Stimulated activated CD8-positive, alpha-beta memory T cell treated with anti-CD3 and anti-CD28 coated beads, Interleukin-4, amount 100 ng/mL, for 1 hour (primary cell): ENCODE data around the gene VCL.

Source experiments
- DNase-seq, 2 donors: peaks; one replicate each; pipeline ENCODE4 v3.0.0-alpha.2; 2020; ENCODE audit warnings: low read depth in 2 of 2, low spot score in 1 of 2

The VCL gene

GRCh38 chr10:74071157-74071556 lies 73.2 kb downstream of the VCL start:
- DNase-seq, result no peak

DNA sequence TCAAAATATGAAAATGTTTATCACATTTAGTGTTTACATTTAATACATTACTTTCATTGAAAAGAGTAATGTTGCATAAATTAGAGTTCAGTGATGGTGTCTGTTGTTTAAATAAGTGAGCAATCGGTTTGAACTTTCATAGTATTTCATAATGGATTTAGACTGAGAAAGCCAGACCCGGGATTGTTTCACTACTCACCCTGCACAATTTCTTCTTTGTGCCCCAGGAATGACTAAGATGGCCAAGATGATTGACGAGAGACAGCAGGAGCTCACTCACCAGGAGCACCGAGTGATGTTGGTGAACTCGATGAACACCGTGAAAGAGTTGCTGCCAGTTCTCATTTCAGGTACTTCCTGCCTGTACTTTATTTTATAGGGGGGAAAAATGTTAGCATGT lies 74.6 kb downstream of the VCL start:
- DNase-seq, result no peak

DNA sequence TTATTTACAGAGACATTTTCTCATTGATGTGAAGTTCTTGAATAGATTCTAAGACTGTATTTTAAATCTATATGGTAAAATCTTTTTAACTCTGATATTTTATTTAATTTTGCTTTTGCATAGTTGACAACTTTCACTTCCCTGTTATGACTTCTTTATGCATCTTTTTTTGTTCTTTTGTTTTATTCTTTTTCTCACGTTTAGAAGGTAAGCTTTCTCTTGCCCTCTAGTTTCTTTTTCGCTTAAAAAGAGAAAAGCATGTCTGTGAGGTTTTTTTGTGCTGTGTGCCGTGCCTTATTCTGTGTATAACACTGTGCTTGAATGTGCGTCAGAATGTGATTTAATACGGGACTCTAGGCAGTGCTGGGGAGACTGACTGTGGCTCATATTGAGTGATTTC lies 78.0 kb downstream of the VCL start:
- no peak for DNase-seq

- DNase-seq, result no peak
Measured at GRCh38 chr10:74076961-74077360, 79.0 kb downstream of the VCL start.

DNA sequence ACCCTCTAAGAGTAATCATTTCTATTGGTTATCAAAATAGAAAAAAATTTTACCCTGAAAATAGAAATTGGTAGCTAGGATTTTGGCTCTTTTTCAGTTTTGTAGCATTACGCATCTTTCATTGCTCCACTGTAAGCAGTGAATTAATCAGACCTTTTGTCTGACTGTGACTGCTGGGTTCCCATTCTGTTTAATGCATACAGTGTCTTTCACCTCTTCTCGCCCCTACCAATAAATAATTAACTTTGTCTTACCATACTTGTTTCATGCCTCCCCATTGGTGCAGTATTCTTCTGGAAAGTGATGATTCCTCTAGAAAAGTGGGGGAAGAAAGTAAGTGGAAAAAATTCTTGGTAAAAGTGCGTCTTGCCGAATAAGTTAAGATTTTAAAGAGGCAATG lies 79.5 kb downstream of the VCL start:
- DNase-seq, result no peak

- DNase-seq, result no peak
Measured at GRCh38 chr10:74078037-74078436, 80.1 kb downstream of the VCL start.

- DNase-seq, result no peak
Measured at GRCh38 chr10:74079028-74079935, 81.4 kb downstream of the VCL start.

DNA sequence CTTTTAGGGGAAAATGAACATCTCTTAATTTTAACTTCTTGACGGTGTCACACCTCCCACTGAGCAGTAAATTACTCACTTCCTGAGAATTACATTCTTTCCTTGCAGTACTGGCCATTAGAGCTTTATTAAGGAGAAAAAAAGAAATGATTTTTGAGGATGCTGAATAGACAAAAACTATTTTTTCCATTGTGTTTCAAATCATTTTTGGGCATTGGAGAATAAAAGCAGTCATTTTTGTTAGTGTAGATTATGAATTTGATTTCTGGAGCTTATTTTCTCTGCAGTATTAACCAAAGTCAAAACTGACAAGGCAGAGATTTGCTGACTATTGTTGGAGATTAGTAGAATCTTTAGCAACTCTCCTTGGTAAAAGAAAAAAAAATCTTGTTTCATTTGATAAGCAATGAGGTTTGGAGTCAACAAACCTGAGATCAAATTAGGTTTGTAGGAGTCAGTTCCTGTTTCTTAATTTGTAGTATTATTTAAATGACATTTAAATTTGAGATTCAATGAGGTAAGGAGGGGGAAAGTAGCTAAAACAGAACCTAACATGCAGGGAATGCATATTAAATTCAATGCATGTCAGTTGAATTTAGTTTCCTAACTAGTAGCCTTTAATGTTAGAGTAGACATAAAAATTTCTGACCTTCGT lies 82.1 kb downstream of the VCL start:
- no peak for DNase-seq

GRCh38 chr10:74081192-74081803 lies 83.4 kb downstream of the VCL start:
- peak in 1 of 2 donors; percentile 13 for DNase-seq

DNA sequence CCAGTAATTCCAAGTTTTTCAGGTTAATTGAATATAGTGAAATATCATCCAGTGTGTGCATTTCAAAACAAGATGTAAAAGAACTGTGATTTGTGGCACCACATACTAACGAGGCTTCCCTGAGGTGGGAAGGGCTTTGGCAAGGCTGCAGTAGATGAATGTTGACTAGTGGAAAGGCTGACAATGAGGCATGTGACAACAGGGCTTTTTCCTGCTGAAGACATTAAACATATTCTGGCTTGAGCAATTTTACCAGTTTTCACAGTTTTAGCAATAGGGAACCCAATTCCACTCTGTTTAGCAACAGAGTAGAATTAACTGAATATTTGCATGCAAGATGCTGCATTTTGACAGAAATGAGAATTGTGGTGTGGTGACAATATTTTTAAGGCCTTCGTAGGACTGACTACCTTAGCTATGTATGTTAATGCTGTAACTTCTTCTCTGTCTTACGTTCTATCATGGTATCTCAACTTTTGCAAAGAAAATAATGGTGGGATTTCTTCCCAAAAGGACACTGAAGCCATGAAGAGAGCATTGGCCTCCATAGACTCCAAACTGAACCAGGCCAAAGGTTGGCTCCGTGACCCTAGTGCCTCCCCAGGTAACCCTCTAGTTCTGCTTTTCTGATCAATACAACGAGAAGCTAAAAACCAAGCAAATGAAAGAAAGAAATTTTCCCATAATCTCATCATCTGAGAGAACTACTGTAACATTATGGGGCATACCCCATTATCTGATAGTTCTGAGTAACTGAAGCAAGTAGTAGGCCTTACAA lies 84.2 kb downstream of the VCL start:
- DNase-seq, result no peak

DNA sequence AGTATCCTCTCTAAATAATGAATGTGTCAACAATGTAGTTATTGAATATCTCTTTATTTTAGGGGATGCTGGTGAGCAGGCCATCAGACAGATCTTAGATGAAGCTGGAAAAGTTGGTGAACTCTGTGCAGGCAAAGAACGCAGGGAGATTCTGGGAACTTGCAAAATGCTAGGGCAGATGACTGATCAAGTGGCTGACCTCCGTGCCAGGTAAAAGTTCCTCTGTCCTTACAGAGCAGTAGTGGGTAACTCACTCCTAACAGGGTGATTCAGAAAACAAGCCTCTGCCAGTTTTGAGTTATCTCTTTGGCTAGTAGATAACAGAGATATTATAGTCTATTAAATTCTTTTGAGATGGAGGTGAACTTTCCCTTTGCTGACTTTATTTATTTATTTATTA lies 85.4 kb downstream of the VCL start:
- no peak for DNase-seq

DNA sequence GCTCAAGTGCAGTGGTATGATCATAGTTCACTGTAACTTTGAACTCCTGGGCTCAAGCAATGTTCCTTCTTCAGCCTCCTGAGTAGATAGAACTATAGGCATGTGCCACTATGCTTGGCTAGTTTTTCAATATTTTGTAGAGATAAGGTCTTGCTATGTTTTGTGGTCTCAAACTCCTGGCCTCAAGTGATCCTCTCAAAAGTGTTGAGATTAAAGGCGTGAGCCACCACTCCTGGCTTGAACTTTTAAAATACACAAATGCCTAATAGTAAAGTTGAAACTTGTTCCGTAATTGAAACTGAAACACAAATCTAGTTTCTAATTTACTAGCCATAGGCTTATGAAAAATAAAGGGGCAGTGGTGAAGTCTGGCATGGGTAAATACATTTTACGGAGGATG lies 87.0 kb downstream of the VCL start:
- no peak for DNase-seq

GRCh38 chr10:74086317-74086716 lies 88.4 kb downstream of the VCL start:
- DNase-seq, result no peak

DNA sequence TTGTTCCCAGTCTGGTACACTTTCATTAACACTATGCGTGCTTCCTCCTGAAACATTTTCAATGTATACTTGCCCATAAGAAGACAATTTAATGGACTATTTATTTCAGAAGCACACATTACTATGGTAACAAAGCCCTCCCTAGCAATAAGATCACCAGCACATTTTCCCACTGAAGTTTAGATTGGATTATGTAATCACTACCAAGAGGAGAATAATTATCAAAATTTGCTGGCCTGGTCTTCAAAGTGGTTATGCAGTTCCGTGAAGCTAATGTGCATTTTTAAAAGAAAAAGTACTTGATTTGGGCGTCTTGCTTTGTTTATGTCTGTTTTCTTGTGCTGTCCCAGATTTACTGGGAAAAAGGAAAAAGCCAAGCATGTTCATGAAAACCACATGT lies 90.8 kb downstream of the VCL start:
- no peak for DNase-seq

GRCh38 chr10:74092372-74092771 lies 94.5 kb downstream of the VCL start:
- DNase-seq, result no peak

DNA sequence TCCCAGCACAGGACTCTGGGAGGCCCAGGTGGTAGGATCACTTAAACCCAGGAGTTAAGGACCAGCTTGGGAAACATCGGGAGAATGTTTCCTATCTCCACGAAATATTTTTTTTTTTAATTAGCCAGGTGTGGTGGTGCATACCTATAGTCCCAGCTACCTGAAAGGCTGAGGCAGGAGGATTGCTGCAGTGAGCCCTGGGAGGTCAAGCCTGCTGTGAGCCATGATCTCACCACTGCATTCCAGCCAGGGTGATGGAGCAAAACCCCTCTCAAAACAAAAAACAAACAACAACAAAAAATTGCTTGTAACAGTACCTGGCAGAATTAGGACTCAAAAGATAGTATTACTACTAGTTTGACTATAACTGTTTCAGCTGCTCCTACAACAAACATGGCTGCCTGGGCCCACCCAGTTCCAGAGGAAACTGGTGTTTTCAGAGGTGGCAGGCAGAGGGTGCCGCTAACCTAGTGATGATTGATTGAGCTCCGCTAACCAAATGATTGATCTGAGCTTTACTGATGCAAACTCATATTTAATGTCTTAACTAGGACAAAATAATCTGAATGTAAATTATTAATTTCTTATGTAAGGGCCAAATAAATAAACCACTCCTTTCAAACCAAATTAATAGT lies 95.7 kb downstream of the VCL start:
- no peak for DNase-seq

- no peak for DNase-seq
Measured at GRCh38 chr10:74094231-74094630, 96.3 kb downstream of the VCL start.

GRCh38 chr10:74096777-74097176 lies 98.9 kb downstream of the VCL start:
- no peak for DNase-seq

DNA sequence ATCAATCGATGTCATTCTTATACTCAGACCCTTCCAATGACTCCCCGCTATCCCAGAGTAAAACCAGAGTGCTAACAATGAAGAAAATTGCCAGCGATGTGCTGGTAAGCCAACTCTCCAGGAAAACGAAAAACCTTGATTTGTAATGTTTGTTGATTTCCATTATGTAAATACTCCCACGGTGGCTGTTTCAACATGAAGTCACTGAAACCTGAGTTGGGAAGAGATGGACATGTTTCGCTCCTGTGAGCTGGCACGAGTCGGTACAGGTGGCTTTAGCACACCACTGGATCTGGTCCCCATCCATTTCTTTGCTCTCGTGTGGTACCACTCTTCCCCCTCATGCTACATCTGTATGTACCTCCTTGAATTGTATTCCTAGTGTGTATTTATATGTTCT lies 99.9 kb downstream of the VCL start:
- no peak for DNase-seq

GRCh38 chr10:74099420-74099819 lies 101.5 kb downstream of the VCL start:
- DNase-seq, result no peak

- DNase-seq, result no peak
Measured at GRCh38 chr10:74099836-74100235, 101.9 kb downstream of the VCL start.
